Right lobe of liver (tissue), 6 donors: ENCODE data around the gene ZFX. TPM values are rescaled to one million over a fixed set of nuclear protein-coding genes. Genes with fewer than 3 reads are reported as not detected.

ENCODE experiments used
- ATAC-seq, 4 donors: fragments of 200-7000 bp; cut with Tn5 transposase; one replicate each; pipeline ENCODE4 v1.9.1; 2020; ENCODE audit warnings: mild to moderate bottlenecking in 4 of 4, moderate library complexity in 4 of 4
- DNase-seq, 3 donors: peaks; one replicate each; pipeline ENCODE4 v3.0.0-alpha.2; 2020
- H3K27ac ChIP-seq, 3 donors: fragments of 200-600 bp; one replicate each; pipeline ENCODE4 v1.8.0; 2022
- H3K27me3 ChIP-seq, 2 donors: fragments of 200-600 bp; one replicate each; pipeline ENCODE4 v1.8.0; 2022
- H3K36me3 ChIP-seq, 4 donors: fragments of 200-600 bp; sonication (generic) in 1 of 4; one replicate each; pipeline versions ENCODE4 v1.5.1 to v1.8.0; 2017 to 2022; ENCODE audit warnings: control low read depth in 1 of 4
- H3K4me1 ChIP-seq, 4 donors: fragments of 200-600 bp; sonication (generic) in 1 of 4; one replicate each; pipeline versions ENCODE4 v1.5.1 to v1.8.0; 2017 to 2022; ENCODE audit warnings: control low read depth in 1 of 4
- H3K4me3 ChIP-seq, 3 donors: fragments of 200-600 bp; one replicate each; pipeline ENCODE4 v1.8.0; 2022
- H3K9me3 ChIP-seq, 4 donors: fragments of 200-600 bp; sonication (generic) in 1 of 4; one replicate each; pipeline versions ENCODE4 v1.5.1 to v1.8.0; 2017 to 2022; ENCODE audit warnings: control low read depth in 1 of 4
- CTCF ChIP-seq, 4 donors: fragments of 200-600 bp in 3 of 4; fragments of 450-650 bp in 1 of 4; IDR thresholded peaks; one replicate each; pipeline versions ENCODE4 v1.5.1 to v1.8.0; 2016 to 2022; ENCODE audit warnings: antibody characterized with exemption in 4 of 4, mild to moderate bottlenecking in 2 of 4
- POLR2A ChIP-seq: fragments of 450-650 bp; IDR thresholded peaks from one replicate; pipeline ENCODE4 v1.6.1; 2017; ENCODE audit warnings: antibody characterized with exemption, mild to moderate bottlenecking
- WGBS: methylation state at CpG from one replicate; pipeline ENCODE4 v1.1.6; 2018; ENCODE audit warnings: low coverage, low lambda C conversion rate; ENCODE audit not compliant: insufficient coverage; ENCODE audit errors: missing lambda C conversion rate; 5-methylcytosine and 5-hydroxymethylcytosine counted together
- intact Hi-C, 2 donors: fragments of 100-400 bp; cut with DNase I; formaldehyde crosslinking; loops; one replicate each; pipeline versions ENCODE4 v1.11.2 to v1.14.1; 2022
- total RNA-seq, 6 experiments: library from RNA; depleted of rRNA in 2 of 6; stranded (reverse); fragments of >200 nt in 2 of 6; fragmentation: NEBNext Ultra II Directional in 3 of 6; extraction: Animal tissue kit (Norgen Biotek cat#: 25700) in 3 of 6; gene quantifications; one replicate each; pipeline versions ENCODE4 v1.1.0 to v1.2.4, GENCODE V29; 2016 to 2023
- donor health status: DM: no; HTN: yes; CAD: no.
- donor health status: DM: no; HTN: no; CAD: no.
- donor health status: DM: no; HTN: no; CAD: no.
- donor health status: DM: no; HTN: yes; CAD: no.
- donor health status: DM: no; HTN: yes; CAD: no.

The ZFX gene
- total RNA-seq, 6 experiments from 2014 or later: 16.4 to 31.7 (median 23.5) TPM

GRCh38 chrX:24242649-24243175, 93.2 kb downstream of the ZFX start:
- Histone ChIP-seq H3K27me3 (no peaks in the 10 kb centered on the region), H3K4me1 (no peaks in the 10 kb centered on the region), H3K27ac (no peak overlapping the region), H3K9me3 (no peaks in the 10 kb centered on the region), H3K36me3 (no peaks in the 10 kb centered on the region), H3K4me3 (no peak overlapping the region)
- intact Hi-C loops: loop anchor here in 1 of 2 donors (10.0 kb wide), 1 partner anchor 158 kb away; no protein-coding TSS in a partner anchor
- ATAC-seq: peak; percentile 60 to 78 (median 66)
- TF ChIP-seq CTCF (IDR thresholded peaks at IDR 0.05): no peak
- no peak for TF ChIP-seq POLR2A
- WGBS: 25% methylated on average over 7 of the region's 8 CpGs
- DNase-seq: peak in 2 of 3 donors; percentile 21 to 51

DNA sequence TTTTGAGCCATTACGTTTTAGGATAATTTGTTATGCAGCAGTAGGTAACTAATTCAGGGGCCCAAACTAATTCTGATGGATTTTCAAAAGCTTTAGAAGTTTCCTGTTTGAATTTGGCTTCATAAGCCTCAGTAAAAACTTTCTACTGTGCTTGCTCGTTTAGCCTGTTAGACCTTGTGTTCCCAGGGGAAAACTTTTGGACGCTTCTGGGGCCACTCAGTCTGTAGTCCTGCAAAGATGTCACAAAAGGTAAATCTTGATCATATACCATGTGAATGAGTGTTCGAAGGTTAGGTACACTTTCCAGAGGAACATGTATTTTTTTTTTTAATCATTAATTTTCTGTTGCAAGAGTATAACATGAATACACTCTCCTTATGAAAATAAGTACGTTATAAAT, 93.7 kb downstream of the ZFX start:
- H3K9me3 ChIP-seq: no peaks in the 10 kb centered on the region
- no peaks in the 10 kb centered on the region for H3K27me3 ChIP-seq
- H3K36me3 ChIP-seq: no peaks in the 10 kb centered on the region
- DNase-seq (no peak), ATAC-seq (peak in 2 of 4 donors; percentile 11 to 17)
- H3K4me1 ChIP-seq: no peaks in the 10 kb centered on the region
- WGBS: 46% methylated on average over 5 of the region's 5 CpGs
- intact Hi-C loops: loop anchor here in 1 of 2 donors (10.0 kb wide), 1 partner anchor 158 kb away; no protein-coding TSS in a partner anchor
- H3K4me3 ChIP-seq: no peak overlapping the region
- TF ChIP-seq CTCF (IDR thresholded peaks at IDR 0.05) (no peak), POLR2A (no peak)
- H3K27ac ChIP-seq: no peak overlapping the region

- H3K36me3 ChIP-seq: no peaks in the 10 kb centered on the region
- H3K4me1 ChIP-seq: no peaks in the 10 kb centered on the region
- intact Hi-C loops: loop anchor here in 1 of 2 donors (10.0 kb wide), 1 partner anchor 159 kb away; no protein-coding TSS in a partner anchor
- ATAC-seq (no peak), DNase-seq (no peak)
- no peak overlapping the region for H3K4me3 ChIP-seq
- no peaks in the 10 kb centered on the region for H3K27me3 ChIP-seq
- H3K27ac ChIP-seq: no peak overlapping the region
- no peaks in the 10 kb centered on the region for H3K9me3 ChIP-seq
- WGBS: 53% methylated on average over 3 of the region's 3 CpGs
- TF ChIP-seq POLR2A (no peak), CTCF (IDR thresholded peaks at IDR 0.05) (no peak)
These were observed 94.2 kb downstream of the ZFX start for GRCh38 chrX:24243692-24244091.

DNA sequence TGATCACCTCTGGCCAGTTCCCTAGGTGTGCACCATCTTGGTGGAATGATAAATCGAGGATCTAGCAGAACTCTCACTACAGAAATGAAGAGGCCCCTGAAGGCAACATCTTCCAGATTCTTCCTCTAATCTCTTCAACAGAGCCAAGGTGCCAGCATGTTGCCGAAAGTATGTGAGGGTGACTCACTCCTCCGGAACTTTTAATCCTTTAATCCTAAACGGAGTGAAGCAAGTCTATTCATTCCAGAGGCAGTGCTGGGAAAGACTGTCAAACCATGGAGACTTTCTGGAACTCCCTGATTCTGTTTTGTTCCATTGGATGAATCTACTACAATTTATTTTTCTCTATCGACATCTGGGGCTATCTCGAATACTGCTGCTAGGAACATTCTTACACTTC, 95.7 kb downstream of the ZFX start:
- intact Hi-C loops: loop anchor here in 1 of 2 donors (10.0 kb wide), 1 partner anchor 160 kb away; no protein-coding TSS in a partner anchor
- WGBS: 65% methylated on average over 5 of the region's 6 CpGs
- no peaks in the 10 kb centered on the region for H3K9me3 ChIP-seq
- no peak for ATAC-seq
- no peak for DNase-seq
- H3K27ac ChIP-seq: no peak overlapping the region
- H3K4me1 ChIP-seq: no peaks in the 10 kb centered on the region
- no peak overlapping the region for H3K4me3 ChIP-seq
- no peaks in the 10 kb centered on the region for H3K36me3 ChIP-seq
- TF ChIP-seq CTCF (IDR thresholded peaks at IDR 0.05): no peak
- TF ChIP-seq POLR2A: no peak
- H3K27me3 ChIP-seq: no peaks in the 10 kb centered on the region
